Measurements from ENCODE around the gene TRAK2.

- TF ChIP-seq, protein P1, sequence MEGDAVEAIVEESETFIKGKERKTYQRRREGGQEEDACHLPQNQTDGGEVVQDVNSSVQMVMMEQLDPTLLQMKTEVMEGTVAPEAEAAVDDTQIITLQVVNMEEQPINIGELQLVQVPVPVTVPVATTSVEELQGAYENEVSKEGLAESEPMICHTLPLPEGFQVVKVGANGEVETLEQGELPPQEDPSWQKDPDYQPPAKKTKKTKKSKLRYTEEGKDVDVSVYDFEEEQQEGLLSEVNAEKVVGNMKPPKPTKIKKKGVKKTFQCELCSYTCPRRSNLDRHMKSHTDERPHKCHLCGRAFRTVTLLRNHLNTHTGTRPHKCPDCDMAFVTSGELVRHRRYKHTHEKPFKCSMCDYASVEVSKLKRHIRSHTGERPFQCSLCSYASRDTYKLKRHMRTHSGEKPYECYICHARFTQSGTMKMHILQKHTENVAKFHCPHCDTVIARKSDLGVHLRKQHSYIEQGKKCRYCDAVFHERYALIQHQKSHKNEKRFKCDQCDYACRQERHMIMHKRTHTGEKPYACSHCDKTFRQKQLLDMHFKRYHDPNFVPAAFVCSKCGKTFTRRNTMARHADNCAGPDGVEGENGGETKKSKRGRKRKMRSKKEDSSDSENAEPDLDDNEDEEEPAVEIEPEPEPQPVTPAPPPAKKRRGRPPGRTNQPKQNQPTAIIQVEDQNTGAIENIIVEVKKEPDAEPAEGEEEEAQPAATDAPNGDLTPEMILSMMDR (IDR thresholded peaks at IDR 0.05): no peak
- TF ChIP-seq EP300 (IDR thresholded peaks at IDR 0.05) (no peak), POLR2A (IDR thresholded peaks at IDR 0.05) (no peak)
Measured at GRCh38 chr2:201406077-201406662, 45.1 kb downstream of the TRAK2 start.
